Sigmoid colon (tissue), 4 donors: ENCODE data around the gene CPLANE1.

Experiments used
- CTCF ChIP-seq, 4 experiments: fragments of 450-650 bp in 3 of 4; fragments of 200-600 bp in 1 of 4; IDR thresholded peaks; one replicate each; pipeline ENCODE4 v1.5.1; 2016 to 2019; ENCODE audit warnings: antibody characterized with exemption in 4 of 4, mild to moderate bottlenecking in 3 of 4, moderate library complexity in 2 of 4
- EP300 ChIP-seq, 4 donors: sonication (generic); formaldehyde crosslinking; IDR thresholded peaks; one replicate each; pipeline ENCODE4 v1.6.1; 2017; ENCODE audit warnings: antibody characterized with exemption in 4 of 4
- POLR2A ChIP-seq, 2 donors: fragments of 450-650 bp; IDR thresholded peaks; one replicate each; pipeline ENCODE4 v1.6.1; 2016; ENCODE audit warnings: antibody characterized with exemption in 2 of 2, mild to moderate bottlenecking in 2 of 2, moderate library complexity in 2 of 2
- POLR2AphosphoS5 ChIP-seq, 4 donors: sonication (generic); formaldehyde crosslinking; IDR thresholded peaks; one replicate each; pipeline ENCODE4 v1.6.1; 2017; ENCODE audit warnings: antibody characterized with exemption in 4 of 4

- TF ChIP-seq CTCF (IDR thresholded peaks at IDR 0.05): no peak
- TF ChIP-seq POLR2AphosphoS5 (IDR thresholded peaks at IDR 0.05): no peak
- no peak for TF ChIP-seq POLR2A (IDR thresholded peaks at IDR 0.05)
- TF ChIP-seq EP300 (IDR thresholded peaks at IDR 0.05): no peak
These were observed 6.7 kb upstream of the CPLANE1 start for GRCh38 chr5:37255774-37256358.
